HG02623 (cell line): ENCODE results near the gene PHC2.
"Not testable (repeated sequence)": the region's sequence is repeated elsewhere in the genome, so short reads cannot be mapped to it uniquely, and the experiment has no call there.

Experiments
- ATAC-seq: cut with Tn5 transposase; IDR thresholded peaks from one replicate; pipeline ENCODE4 v1.9.1; 2021; ENCODE audit warnings: moderate library complexity; ENCODE audit not compliant: unreplicated experiment

PHC2 gene

GRCh38 chr1:33295450-33296081, 135.3 kb downstream of the PHC2 start:
- ATAC-seq, result no peak

- no peak for ATAC-seq
These were observed 135.9 kb downstream of the PHC2 start for GRCh38 chr1:33295023-33295422.

GRCh38 chr1:33294071-33295010, 136.6 kb downstream of the PHC2 start:
- no peak for ATAC-seq

- no peak for ATAC-seq
These were observed 138.1 kb downstream of the PHC2 start for GRCh38 chr1:33292726-33293340.

- not testable (repeated sequence) for ATAC-seq
These were observed 140.3 kb downstream of the PHC2 start for GRCh38 chr1:33290615-33291014.

- ATAC-seq, result no peak
These were observed 141.1 kb downstream of the PHC2 start for GRCh38 chr1:33289858-33290154.

- ATAC-seq, result no peak
These were observed 141.7 kb downstream of the PHC2 start for GRCh38 chr1:33288976-33289857.

GRCh38 chr1:33287317-33287716, 143.6 kb downstream of the PHC2 start:
- no peak for ATAC-seq

- no peak for ATAC-seq
These were observed 144.3 kb downstream of the PHC2 start for GRCh38 chr1:33286451-33287185.

GRCh38 chr1:33284049-33284448, 146.8 kb downstream of the PHC2 start:
- ATAC-seq, result no peak

- ATAC-seq, result no peak
These were observed 148.1 kb downstream of the PHC2 start for GRCh38 chr1:33282791-33283190.

GRCh38 chr1:33281554-33282303, 149.2 kb downstream of the PHC2 start:
- no peak for ATAC-seq

GRCh38 chr1:33280091-33280661, 150.7 kb downstream of the PHC2 start:
- ATAC-seq, result no peak

GRCh38 chr1:33277488-33278084, 153.3 kb downstream of the PHC2 start:
- no peak for ATAC-seq

GRCh38 chr1:33276573-33277298, 154.2 kb downstream of the PHC2 start:
- no peak for ATAC-seq

GRCh38 chr1:33275706-33276572, 155.0 kb downstream of the PHC2 start:
- no peak for ATAC-seq

- no peak for ATAC-seq
These were observed 155.7 kb downstream of the PHC2 start for GRCh38 chr1:33275195-33275594.
